ENCODE results near the gene TMEM184B. TPM values are rescaled to one million over a fixed set of nuclear protein-coding genes. Genes with fewer than 3 reads are reported as not detected.

Gene TMEM184B
- total RNA-seq, 6 experiments from 2014 or later, result 7.9 to 42.6 (median 16.9) TPM

DNA sequence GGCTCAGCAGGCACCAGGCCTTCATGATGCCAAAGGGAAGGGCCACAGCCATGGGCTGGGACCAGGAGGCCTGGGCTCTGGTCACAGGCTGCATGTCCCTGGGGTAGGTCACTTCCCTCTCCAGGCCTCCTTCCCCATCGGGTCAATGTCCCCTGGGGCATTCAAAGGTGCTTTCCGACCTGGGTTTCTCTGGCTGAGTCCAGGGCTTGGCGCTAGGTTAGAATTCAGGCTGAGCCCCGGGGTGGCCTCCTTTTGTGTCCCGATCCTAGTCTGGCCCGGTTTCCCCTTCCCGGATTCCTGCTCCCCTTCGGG lies 58.9 kb downstream of the TMEM184B start:
- Histone ChIP-seq H3K4me3 (peak overlapping the region; percentile 23 to 57 (median 51)), H3K9me3 (no peaks in the 10 kb centered on the region), H3K4me1 (peaks cover 0 to 26% (median 7%) of the 10 kb centered on the region in 4 donors), H3K36me3 (no peaks in the 10 kb centered on the region), H3K27me3 (no peaks in the 10 kb centered on the region), H3K27ac (peak overlapping the region; percentile 63 to 92 (median 79))
- DNase-seq (peak; percentile 74 to 88 (median 81)), ATAC-seq (peak; percentile 60 to 78 (median 74))
- TF ChIP-seq, protein P1, sequence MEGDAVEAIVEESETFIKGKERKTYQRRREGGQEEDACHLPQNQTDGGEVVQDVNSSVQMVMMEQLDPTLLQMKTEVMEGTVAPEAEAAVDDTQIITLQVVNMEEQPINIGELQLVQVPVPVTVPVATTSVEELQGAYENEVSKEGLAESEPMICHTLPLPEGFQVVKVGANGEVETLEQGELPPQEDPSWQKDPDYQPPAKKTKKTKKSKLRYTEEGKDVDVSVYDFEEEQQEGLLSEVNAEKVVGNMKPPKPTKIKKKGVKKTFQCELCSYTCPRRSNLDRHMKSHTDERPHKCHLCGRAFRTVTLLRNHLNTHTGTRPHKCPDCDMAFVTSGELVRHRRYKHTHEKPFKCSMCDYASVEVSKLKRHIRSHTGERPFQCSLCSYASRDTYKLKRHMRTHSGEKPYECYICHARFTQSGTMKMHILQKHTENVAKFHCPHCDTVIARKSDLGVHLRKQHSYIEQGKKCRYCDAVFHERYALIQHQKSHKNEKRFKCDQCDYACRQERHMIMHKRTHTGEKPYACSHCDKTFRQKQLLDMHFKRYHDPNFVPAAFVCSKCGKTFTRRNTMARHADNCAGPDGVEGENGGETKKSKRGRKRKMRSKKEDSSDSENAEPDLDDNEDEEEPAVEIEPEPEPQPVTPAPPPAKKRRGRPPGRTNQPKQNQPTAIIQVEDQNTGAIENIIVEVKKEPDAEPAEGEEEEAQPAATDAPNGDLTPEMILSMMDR (IDR thresholded peaks at IDR 0.05), result no peak
- no peak for TF ChIP-seq POLR2A (IDR thresholded peaks at IDR 0.05)
- WGBS (ENCODE audit: insufficient coverage, low coverage, low lambda C conversion rate, missing lambda C conversion rate), result 5% methylated on average over 4 of the region's 8 CpGs
- intact Hi-C loops (cut with DNase I), result no loop called here

DNA sequence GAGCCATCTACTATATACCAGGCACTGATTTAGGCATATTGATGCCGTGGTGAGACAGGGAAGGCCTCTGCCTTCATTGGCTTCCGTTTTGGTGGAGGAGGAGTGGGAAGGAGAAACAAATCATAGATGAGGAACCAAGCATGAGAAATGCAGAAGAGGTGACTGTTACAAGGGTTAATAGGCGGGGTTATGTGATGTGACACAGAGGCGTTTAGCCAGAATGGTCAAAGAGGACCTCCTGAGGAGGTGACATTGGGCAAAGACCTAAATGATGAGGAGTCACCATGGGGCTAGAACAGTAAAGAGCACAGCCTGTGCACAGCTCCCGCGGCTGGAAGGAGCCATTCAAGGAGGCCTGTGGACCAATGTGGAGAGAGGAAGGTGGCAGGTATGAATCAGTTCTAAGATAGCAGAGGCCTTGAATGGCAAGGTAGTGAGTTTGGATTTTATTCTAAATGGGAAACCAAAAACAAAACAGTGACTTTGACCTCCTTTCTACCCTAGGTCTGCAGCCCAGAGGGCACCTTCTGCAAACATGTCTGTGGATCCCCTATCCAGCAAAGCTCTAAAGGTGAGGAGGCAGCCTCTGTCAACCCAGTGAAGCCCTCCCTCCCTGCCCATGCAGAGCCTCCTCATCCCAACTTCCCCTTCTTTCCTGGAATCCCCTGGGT lies 59.4 kb downstream of the TMEM184B start:
- Histone ChIP-seq H3K27me3 (no peaks in the 10 kb centered on the region), H3K36me3 (no peaks in the 10 kb centered on the region), H3K4me1 (peaks cover 0 to 21% (median 7%) of the 10 kb centered on the region in 4 donors), H3K4me3 (peak overlapping the region in 2 of 3 donors; percentile 51 to 57), H3K27ac (peak overlapping the region; percentile 63 to 92 (median 79)), H3K9me3 (no peaks in the 10 kb centered on the region)
- intact Hi-C loops (cut with DNase I), result no loop called here
- peak in 3 of 4 donors; percentile 0 to 30 (median 26) for ATAC-seq
- 75% methylated on average over 6 of the region's 6 CpGs for WGBS (ENCODE audit: insufficient coverage, low coverage, low lambda C conversion rate, missing lambda C conversion rate)
- TF ChIP-seq, protein P1 (IDR thresholded peaks at IDR 0.05), result no peak
- TF ChIP-seq POLR2A (IDR thresholded peaks at IDR 0.05), result no peak
- no peak for DNase-seq

DNA sequence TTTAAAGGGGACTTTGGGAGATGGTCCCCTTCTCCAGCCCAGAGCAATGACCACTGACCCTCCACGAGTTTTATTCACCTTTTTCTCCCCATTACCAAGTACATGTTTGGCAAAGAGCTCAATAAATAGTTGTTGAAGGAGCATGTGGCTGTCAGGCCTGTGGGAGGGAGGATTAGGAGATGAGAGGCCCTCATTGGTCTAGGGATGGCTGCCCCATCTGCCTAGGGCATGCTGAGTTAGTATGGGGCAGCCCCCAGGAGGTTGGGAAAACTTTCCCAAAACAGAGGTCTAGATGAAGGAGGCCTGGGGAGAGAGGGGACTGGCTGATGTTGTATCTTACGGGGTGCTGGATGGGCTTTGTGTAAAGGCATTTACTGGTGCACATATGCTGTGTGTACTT lies 60.4 kb downstream of the TMEM184B start:
- no peak for DNase-seq
- H3K27ac ChIP-seq, result no peak overlapping the region
- H3K27me3 ChIP-seq, result no peaks in the 10 kb centered on the region
- H3K4me1 ChIP-seq, result peaks cover 0 to 15% (median 7%) of the 10 kb centered on the region in 4 donors
- no peak overlapping the region for H3K4me3 ChIP-seq
- ATAC-seq, result no peak
- WGBS (ENCODE audit: insufficient coverage, low coverage, low lambda C conversion rate, missing lambda C conversion rate), result 33% methylated on average over 1 of the region's 2 CpGs
- no peaks in the 10 kb centered on the region for H3K36me3 ChIP-seq
- TF ChIP-seq, protein P1 (IDR thresholded peaks at IDR 0.05), result no peak
- TF ChIP-seq POLR2A (IDR thresholded peaks at IDR 0.05), result no peak
- intact Hi-C loops (cut with DNase I), result no loop called here
- H3K9me3 ChIP-seq, result no peaks in the 10 kb centered on the region

DNA sequence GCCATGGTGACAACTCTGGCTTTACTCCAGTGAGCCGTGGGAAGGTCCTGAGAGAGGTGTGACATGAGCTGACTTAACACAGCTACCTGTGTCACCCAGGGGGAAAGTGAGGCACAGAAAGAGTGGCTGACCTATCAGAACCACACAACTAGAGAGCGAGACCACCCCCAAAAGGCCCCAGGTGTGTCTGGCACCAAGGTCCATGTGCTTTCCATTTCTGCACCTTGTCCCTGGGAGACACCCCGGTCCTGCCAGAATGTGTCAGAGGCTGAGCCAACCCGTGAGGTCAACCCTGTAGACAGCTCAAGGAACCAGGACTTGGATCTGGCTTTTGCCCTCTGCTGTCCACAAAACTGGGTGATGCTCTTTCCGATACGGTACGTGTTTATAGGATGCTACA lies 61.3 kb downstream of the TMEM184B start:
- Histone ChIP-seq H3K4me3 (no peak overlapping the region), H3K27me3 (no peaks in the 10 kb centered on the region), H3K36me3 (no peaks in the 10 kb centered on the region), H3K4me1 (peaks cover 0 to 15% (median 7%) of the 10 kb centered on the region in 4 donors), H3K27ac (no peak overlapping the region), H3K9me3 (no peaks in the 10 kb centered on the region)
- DNase-seq (no peak), ATAC-seq (no peak)
- TF ChIP-seq, protein P1 (IDR thresholded peaks at IDR 0.05), result no peak
- no peak for TF ChIP-seq POLR2A (IDR thresholded peaks at IDR 0.05)
- intact Hi-C loops (cut with DNase I), result no loop called here
- WGBS (ENCODE audit: insufficient coverage, low coverage, low lambda C conversion rate, missing lambda C conversion rate), result 100% methylated on average over 3 of the region's 7 CpGs
